Mucosa of descending colon (tissue), 3 donors: ENCODE results near the gene HOXD9. TPM values are rescaled to one million over a fixed set of nuclear protein-coding genes. Genes with fewer than 3 reads are reported as not detected.

Experiments
- ATAC-seq: fragments of 200-7000 bp; cut with Tn5 transposase; one replicate; pipeline ENCODE4 v1.9.1; 2020; ENCODE audit warnings: mild to moderate bottlenecking, moderate library complexity
- DNase-seq, 3 donors: peaks; one replicate each; pipeline ENCODE4 v3.0.0-alpha.2; 2020
- H3K36me3 ChIP-seq: fragments of 200-600 bp; one replicate; pipeline ENCODE4 v1.8.0; 2021; ENCODE audit warnings: low read depth, mild to moderate bottlenecking
- H3K4me1 ChIP-seq: fragments of 200-600 bp; one replicate; pipeline ENCODE4 v1.8.0; 2021; ENCODE audit warnings: low read depth, mild to moderate bottlenecking
- H3K4me3 ChIP-seq: fragments of 200-600 bp; one replicate; pipeline ENCODE4 v1.8.0; 2021; ENCODE audit warnings: mild to moderate bottlenecking
- H3K9me3 ChIP-seq: fragments of 200-600 bp; one replicate; pipeline ENCODE4 v1.8.0; 2021; ENCODE audit warnings: mild to moderate bottlenecking
- intact Hi-C, 2 donors: fragments of 100-400 bp; cut with DNase I in 1 of 2; cut with micrococcal nuclease in 1 of 2; formaldehyde crosslinking; loops; one replicate each; pipeline versions ENCODE4 v1.11.0 to v1.11.1; 2022; cut with DNase I, micrococcal nuclease
- total RNA-seq, 3 donors: library from RNA; stranded (reverse); fragmentation: NEBNext Ultra II Directional in 2 of 3; extraction: Animal tissue kit (Norgen Biotek cat#: 25700) in 2 of 3; gene quantifications; one replicate each; pipeline versions ENCODE4 v1.2.1 to v1.2.4, GENCODE V29; 2021 to 2023
- TF ChIP-seq, protein P1 (sequence below): fragments of 200-600 bp; IDR thresholded peaks from one replicate; pipeline ENCODE4 v1.8.0; 2022; ENCODE audit warnings: antibody characterized with exemption, mild to moderate bottlenecking
- donor health status: DM: no; HTN: no; CAD: no; lungs with moderate emphysema.
- donor health status: DM: no; HTN: no; CAD: no.
- donor health status: DM: no; HTN: yes; CAD: no.

HOXD9 gene
- total RNA-seq, 3 donors from 2014 or later, result 2.1 to 5.6 (median 2.2) TPM

DNA sequence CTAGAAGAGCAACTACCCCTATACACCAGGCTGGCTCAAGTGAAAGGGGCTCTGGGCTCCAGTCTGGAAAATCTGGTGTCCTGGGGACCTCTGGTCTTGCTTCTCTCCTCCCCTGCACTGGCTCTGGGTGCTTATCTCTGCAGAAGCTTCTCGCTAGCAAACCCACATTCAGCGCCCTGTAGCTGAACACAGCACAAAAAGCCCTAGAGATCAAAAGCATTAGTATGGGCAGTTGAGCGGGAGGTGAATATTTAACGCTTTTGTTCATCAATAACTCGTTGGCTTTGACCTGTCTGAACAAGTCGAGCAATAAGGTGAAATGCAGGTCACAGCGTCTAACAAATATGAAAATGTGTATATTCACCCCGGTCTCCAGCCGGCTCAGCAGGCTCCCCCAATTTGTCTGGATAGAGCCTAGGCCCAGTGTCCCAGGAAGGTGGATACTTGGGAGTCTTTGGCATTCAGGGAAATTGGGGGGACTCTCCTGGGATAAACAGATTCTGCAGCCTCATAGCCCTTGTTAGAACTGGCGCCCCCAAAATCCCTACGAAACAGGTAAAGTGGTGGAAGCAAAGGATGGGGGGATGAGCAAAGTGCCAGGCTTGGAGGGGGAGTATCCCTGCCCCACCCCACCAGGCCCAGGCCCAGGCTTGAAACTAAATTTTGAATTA is 26.4 kb downstream of the HOXD9 start:
- ATAC-seq, result no peak
- H3K36me3 ChIP-seq, result no peaks in the 10 kb centered on the region
- H3K4me3 ChIP-seq, result no peak overlapping the region
- peaks cover 9% of the 10 kb centered on the region for H3K4me1 ChIP-seq
- DNase-seq, result no peak
- intact Hi-C loops, result loop anchor here (10.0 kb wide), 3 partner anchors 136 to 676 kb away; no protein-coding TSS in a partner anchor
- TF ChIP-seq, protein P1, sequence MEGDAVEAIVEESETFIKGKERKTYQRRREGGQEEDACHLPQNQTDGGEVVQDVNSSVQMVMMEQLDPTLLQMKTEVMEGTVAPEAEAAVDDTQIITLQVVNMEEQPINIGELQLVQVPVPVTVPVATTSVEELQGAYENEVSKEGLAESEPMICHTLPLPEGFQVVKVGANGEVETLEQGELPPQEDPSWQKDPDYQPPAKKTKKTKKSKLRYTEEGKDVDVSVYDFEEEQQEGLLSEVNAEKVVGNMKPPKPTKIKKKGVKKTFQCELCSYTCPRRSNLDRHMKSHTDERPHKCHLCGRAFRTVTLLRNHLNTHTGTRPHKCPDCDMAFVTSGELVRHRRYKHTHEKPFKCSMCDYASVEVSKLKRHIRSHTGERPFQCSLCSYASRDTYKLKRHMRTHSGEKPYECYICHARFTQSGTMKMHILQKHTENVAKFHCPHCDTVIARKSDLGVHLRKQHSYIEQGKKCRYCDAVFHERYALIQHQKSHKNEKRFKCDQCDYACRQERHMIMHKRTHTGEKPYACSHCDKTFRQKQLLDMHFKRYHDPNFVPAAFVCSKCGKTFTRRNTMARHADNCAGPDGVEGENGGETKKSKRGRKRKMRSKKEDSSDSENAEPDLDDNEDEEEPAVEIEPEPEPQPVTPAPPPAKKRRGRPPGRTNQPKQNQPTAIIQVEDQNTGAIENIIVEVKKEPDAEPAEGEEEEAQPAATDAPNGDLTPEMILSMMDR, result no peak
- H3K9me3 ChIP-seq, result no peaks in the 10 kb centered on the region

DNA sequence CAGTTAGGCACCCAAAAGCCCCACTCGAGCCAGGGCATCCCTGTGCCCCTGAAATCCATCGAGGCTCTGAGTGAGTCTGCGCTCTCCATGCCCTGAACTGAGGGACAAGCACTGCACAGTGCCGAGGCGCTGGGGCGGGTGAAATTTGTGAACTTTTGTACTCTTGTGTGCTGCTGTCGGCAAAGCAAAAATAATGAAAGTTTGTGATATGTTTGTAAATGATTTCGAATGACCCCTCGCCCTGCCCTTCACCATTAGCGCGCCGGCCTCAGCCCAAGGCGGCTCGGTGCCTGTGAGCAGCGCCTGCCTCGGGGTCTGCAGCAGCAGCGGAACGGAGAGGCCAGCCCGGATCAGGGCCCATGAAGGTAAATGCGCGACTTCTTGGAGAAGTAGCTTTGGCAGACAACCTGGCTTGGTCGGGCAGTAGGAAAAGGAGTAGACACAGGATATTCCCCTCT is 27.0 kb downstream of the HOXD9 start:
- intact Hi-C loops, result loop anchor here (10.0 kb wide), 3 partner anchors 135 to 675 kb away; no protein-coding TSS in a partner anchor

DNA sequence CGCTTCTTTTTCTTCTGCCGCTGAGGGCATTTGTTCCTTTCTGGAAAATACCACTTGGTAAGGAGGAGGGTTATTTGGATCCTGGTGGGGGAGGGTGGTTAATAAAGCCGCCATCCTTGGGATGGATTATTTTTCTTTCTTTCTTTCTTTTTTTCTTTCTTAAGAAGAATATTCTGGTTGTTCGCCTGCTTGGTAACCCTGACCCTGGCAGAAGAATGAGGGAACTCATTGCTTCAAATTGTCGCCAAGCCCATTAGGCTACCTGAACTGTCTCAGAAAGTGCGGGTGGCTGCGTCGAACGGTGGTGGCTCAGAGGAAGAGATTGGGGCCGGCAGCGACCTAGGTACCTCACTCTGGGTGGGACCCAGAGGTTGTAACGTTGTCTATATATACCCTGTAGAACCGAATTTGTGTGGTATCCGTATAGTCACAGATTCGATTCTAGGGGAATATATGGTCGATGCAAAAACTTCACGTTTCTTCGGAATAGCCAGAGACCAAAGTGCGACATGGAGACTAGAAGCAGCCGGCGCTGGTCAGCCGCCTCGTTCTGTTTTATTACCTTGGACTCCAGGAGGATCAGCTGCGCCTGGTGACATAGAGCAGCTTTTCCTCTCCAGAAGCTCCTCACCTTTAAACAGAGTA is 27.5 kb downstream of the HOXD9 start:
- intact Hi-C loops, result loop anchor here (10.0 kb wide), 3 partner anchors 135 to 675 kb away; no protein-coding TSS in a partner anchor
- no peak for DNase-seq
- Histone ChIP-seq H3K4me3 (no peak overlapping the region), H3K9me3 (no peaks in the 10 kb centered on the region), H3K4me1 (peaks cover 9% of the 10 kb centered on the region), H3K36me3 (no peaks in the 10 kb centered on the region)
- no peak for ATAC-seq
- TF ChIP-seq, protein P1, result no peak

More for the DNA sequence above, 27.0 kb downstream of the HOXD9 start:
- DNase-seq (no peak), ATAC-seq (no peak)
- H3K4me3 ChIP-seq, result no peak overlapping the region
- H3K36me3 ChIP-seq, result no peaks in the 10 kb centered on the region
- H3K4me1 ChIP-seq, result peaks cover 9% of the 10 kb centered on the region
- no peaks in the 10 kb centered on the region for H3K9me3 ChIP-seq
- TF ChIP-seq, protein P1, result no peak

DNA sequence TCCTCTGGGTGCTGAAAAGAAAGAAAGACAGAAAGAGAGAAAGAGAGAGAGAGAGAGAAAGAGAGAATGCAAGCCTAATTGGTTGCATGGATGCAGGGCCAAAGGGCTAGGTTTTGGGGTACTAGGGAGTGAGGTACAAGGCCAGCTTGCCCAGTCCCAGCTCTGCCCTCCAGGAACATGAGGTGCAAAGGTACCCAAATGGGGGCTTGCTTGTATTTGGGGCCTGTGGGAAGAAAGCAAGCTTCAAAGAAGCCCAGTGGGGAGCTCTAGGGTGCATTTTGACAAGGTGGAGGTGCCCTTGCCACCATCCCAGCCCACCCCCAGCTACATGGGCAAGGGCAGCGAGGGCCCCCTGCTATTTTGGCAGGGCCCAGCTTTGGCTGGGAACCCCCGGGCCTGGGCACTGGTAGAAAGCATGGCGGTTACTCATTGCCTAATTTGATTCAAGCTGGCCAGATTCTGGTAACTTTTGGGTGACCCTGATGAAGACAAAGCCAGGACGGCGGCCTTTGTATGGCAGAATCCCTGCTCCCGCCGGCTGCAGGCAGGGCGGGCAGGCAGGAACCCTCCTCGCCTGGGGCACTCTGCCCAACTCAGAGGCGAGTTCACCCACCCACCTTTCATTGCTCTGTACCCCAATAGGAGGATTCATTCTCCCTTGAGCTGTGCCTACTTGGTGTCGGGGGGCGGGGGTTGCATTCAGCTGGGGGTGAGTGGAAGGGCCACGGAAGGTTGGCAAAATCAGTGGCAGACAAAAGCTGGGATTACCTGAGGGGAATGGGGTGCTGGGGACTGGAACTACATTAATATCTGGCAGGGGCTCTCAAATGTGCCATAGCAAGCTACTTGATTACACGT is 28.3 kb downstream of the HOXD9 start:
- DNase-seq (no peak), ATAC-seq (no peak)
- Histone ChIP-seq H3K4me1 (peaks cover 8% of the 10 kb centered on the region), H3K9me3 (no peaks in the 10 kb centered on the region), H3K4me3 (no peak overlapping the region), H3K36me3 (no peaks in the 10 kb centered on the region)
- TF ChIP-seq, protein P1, result no peak
- intact Hi-C loops, result no loop called here

DNA sequence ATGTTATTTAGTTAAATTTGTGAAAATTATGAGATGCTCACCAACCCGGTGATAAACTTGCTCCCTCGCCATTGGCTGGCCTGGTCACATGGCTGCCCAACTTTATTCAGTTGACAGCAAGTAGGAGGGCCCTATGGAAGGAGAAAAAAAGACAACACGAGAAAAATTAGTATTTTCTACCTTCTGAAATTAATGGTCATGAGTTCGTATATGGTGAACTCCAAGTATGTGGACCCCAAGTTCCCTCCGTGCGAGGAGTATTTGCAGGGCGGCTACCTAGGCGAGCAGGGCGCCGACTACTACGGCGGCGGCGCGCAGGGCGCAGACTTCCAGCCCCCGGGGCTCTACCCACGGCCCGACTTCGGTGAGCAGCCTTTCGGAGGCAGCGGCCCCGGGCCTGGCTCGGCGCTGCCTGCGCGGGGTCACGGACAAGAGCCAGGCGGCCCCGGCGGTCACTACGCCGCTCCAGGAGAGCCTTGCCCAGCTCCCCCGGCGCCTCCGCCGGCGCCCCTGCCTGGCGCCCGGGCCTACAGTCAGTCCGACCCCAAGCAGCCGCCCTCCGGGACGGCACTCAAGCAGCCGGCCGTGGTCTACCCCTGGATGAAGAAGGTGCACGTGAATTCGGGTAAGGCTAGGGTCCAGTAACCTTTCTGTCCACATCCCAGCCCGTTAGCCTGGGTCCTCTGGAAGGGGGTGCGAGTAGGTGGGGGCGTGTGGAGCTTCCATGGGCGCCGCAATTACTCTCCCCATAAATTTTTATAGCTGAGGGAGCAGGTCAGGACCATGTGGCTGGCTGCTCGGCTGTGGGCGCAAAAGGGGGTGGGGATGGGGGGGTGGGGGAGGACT is 29.1 kb downstream of the HOXD9 start, which contains the start of gene HOXD4:
Gene HOXD4, plus strand, starts transcription at position 109 of the 846 bp plus-strand sequence. Its CDS starts 84 bp downstream, at position 193.
- DNase-seq, result no peak
- no peaks in the 10 kb centered on the region for H3K9me3 ChIP-seq
- H3K4me1 ChIP-seq, result peaks cover 2% of the 10 kb centered on the region
- H3K36me3 ChIP-seq, result no peaks in the 10 kb centered on the region
- ATAC-seq, result no peak
- H3K4me3 ChIP-seq, result no peak within 1 kb of the TSS
- TF ChIP-seq, protein P1, result no peak
- intact Hi-C loops, result no loop called here
